Ovary (tissue), 1 donor: Measurements from ENCODE around the gene TMEM196.

Experiments used
- EP300 ChIP-seq: sonication (generic); formaldehyde crosslinking; IDR thresholded peaks from one replicate; pipeline ENCODE4 v1.6.1; 2017; ENCODE audit warnings: antibody characterized with exemption
- POLR2A ChIP-seq: fragments of 450-650 bp; IDR thresholded peaks from one replicate; pipeline ENCODE4 v1.6.1; 2017; ENCODE audit warnings: antibody characterized with exemption, mild to moderate bottlenecking, moderate library complexity

- TF ChIP-seq POLR2A (no peak), EP300 (no peak)
Observed at GRCh38 chr7:19749658-19750057, 23.8 kb downstream of the TMEM196 start.
